NCI-H524 treated with DMSO at 0.1 percent for 48 hours (cell line): ENCODE results near the gene TUBB.
A peak's percentile ranks its signal among the peaks of the same experiment; 100 is the strongest.
"Not testable (repeated sequence)": the region's sequence is repeated elsewhere in the genome, so short reads cannot be mapped to it uniquely, and the experiment has no call there.

Experiments
- DNase-seq: peaks from one replicate; lab custom pipeline; 2025; lab: John Stamatoyannopoulos, UW

TUBB gene

DNA sequence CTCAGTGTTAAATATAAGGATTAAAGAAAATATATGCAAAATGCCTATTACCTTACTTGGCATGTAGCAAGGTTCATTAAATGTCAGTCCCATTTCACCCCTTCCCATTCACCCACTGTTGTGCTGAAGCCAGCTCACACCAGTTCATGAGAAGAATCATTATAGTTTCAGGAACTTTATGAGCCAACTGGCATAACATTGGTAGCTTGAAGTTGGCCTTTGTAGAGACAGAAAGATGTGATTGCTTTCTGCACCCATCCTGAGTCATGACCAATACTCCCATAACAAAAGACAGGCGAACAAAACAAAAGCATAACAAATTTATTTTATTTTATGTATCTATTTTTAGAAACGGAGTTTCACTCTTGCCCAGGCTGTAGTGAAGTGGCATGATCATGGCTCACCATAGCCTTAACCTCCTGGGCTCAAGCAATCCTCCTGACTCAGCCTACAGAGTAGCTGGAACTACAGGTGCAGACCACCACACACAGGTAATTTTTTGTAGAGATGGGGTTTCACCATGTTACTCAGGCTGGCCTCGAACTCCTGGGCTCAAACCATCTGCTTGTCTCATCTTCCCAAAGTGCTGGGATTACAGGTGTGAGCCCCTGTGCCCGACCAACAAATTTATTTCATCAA lies 41.8 kb downstream of the TUBB start:
- DNase-seq: no peak

DNA sequence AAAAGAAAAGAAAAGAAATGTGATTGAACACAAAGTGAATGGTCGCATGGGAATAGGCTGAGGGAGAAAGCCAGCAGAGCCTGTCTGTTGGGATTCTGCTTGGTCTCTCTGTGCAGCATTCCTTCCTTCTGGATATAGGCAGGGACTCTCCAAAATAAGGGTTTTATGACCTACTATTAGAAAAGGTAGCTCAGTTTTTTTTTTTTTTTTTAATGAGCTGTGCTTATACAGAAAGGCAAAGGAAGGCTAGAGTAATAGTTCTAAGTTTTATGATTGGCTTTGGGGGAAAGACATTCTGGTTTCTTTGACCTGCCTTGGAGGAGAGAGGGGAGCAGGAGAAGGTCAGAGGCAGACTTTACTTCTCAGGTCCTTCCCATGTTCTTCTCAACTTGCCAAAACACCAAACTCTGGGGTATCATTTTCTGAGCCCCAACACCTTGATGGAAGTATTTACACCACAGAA lies 43.0 kb downstream of the TUBB start:
- DNase-seq: no peak

DNA sequence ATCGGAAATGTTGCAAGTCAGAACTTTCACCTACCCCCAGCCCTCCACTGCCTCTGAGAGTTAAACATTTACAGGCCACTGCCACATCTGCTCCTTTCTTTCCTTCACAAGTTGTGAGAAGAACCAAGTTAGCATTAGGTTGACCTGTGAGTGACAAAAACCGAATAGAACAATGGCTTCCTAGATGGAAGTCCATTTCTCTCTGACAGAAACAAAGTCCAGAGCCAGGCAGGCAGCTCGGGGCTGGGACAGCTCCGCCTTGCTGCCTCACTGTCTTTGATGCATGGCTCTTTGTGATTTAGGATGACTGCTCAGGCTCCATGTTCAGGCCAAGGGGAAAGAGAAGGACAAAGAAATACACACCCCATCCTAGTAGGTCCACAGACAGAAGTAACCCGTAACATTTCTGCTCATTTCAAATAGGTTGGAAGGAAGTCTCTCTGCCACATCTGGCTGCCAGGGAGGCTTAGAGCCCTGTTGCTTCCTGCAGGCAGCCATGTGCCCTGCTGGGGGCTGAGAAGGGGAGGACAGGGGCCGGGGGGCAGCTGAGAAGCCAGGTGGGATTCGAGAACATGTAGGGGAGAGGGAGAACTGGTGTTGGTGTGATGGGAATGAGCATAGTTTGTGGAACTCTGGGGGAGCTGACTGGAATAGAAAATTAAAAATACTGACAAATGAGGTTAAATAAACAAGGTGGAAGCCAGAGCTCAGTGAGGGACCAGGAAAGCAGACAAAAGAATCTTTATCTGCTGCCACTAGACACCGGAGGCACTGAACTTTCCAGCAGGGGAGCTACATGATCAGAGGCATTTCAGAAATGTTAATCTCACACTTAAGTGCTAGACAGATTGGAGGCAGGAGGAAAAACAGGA lies 43.7 kb downstream of the TUBB start:
- peak; percentile 65 for DNase-seq

GRCh38 chr6:30764490-30765043 lies 44.4 kb downstream of the TUBB start:
- DNase-seq: not testable (repeated sequence)

DNA sequence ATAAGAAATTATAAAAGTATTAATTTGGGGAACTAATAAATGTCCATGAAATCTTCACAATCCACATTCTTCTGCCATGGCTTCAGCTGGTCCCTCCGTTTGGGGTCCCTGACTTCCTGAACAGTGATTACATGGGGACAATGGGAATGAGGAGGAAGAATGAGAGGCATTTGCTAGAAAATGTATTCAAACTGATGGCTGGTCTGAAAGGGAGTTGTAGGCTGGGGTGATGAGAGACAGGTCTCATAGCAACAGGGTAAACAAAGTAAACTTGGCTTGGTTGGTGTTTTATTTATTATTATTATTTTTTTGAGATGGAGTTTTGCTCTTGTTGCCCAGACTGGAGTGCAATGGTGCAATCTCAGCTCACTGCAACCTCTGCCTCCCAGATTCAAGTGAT lies 45.3 kb downstream of the TUBB start:
- DNase-seq: not testable (repeated sequence)

GRCh38 chr6:30766461-30767157 lies 46.5 kb downstream of the TUBB start:
- no peak for DNase-seq

- DNase-seq: no peak
These were observed 47.2 kb downstream of the TUBB start for GRCh38 chr6:30767158-30767943.

- DNase-seq: no peak
These were observed 47.8 kb downstream of the TUBB start for GRCh38 chr6:30767944-30768301.

- DNase-seq: no peak
These were observed 48.5 kb downstream of the TUBB start for GRCh38 chr6:30768634-30769087.

GRCh38 chr6:30769088-30769852 lies 49.1 kb downstream of the TUBB start:
- DNase-seq: no peak

DNA sequence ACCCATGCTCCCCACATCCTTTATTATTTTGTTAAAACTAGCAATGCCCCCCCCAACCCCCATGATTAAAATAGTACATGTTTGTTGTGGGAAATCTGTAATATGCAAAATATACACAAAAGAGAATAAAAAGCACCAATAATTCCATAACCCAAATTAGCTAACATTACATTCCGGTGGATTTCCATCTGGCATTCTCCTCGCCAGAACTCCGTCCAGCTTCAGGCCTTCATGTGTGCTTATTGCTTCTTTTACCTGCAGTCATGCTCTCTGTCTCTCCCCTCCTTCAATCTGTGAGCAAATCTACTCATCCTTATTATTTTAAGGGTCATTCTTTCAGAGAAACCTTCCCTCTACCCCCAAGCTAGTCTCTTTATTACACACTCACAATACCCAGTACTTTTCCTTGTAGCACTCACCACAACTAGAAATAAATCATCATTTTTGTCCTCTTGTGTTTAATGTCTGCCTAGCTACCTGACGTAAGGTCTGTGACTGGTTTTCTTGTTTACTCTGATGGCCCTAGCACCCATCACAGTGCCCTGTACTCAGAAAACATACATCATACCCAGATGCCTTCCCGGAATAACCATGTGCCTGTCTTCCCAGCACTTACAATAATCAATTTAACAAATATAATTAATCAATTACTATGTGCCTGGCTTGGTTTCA lies 49.8 kb downstream of the TUBB start:
- no peak for DNase-seq

DNA sequence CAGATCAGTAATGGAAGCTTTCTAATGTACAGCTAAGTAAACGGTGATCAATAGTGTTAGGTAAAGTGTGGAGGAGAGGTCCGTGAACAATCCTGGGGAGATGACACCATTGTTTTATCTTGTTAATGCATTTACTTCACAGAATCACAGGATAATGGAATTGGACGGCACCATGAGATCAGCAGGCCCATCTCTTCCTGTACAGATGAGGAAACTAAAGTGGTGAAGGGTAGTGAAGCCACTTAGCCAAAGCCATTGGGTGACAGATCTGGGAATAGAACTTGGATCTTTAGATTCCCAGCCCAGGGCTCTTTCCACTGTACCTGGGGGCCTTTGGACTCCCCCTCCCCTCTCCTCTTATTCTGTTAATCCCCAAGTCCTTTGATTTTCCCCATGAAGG lies 50.4 kb downstream of the TUBB start:
- no peak for DNase-seq

DNA sequence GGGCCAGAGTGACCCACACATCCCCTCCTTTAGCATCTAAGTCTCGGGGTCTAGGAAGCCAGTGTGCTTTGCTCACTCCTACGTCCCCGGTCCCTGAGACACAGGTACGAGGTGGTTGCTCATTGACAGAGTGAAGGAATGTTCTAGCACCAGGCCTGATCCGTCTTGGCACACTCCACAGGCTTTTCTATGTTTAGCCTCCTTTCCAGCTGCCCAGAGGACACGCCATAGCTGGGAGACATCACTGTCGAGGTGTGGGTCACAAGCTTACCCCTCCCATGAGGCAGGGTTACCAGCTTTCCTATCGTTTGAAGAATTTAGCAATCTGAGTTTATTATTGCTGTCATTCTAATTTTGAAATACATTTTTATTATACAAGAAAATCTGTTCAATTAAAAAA lies 54.5 kb downstream of the TUBB start:
- DNase-seq: no peak
